Esophagus squamous epithelium (tissue), 5 donors: ENCODE measurements around the gene NFIC. TPM values are rescaled to one million over a fixed set of nuclear protein-coding genes. Genes with fewer than 3 reads are reported as not detected.
A peak's percentile ranks its signal among the peaks of the same experiment; 100 is the strongest.

Experiments
- DNase-seq: peaks from one replicate; lab custom pipeline; 2025; lab: John Stamatoyannopoulos, UW
- H3K27ac ChIP-seq, 4 donors: fragments of 200-600 bp; sonication (generic); one replicate each; pipeline ENCODE4 v1.5.1; 2016 to 2019; ENCODE audit warnings: mild to moderate bottlenecking in 1 of 4
- H3K27me3 ChIP-seq, 4 donors: fragments of 200-600 bp; sonication (generic); 1 replicate in 3 of 4; 2 replicates in 1 of 4; pipeline versions ENCODE4 v1.5.1 to v1.6.0; 2017 to 2021; ENCODE audit warnings: antibody characterized with exemption in 1 of 4
- H3K36me3 ChIP-seq, 3 donors: fragments of 200-600 bp; sonication (generic); one replicate each; pipeline ENCODE4 v1.5.1; 2016 to 2019
- H3K4me1 ChIP-seq, 3 donors: fragments of 200-600 bp; sonication (generic); one replicate each; pipeline ENCODE4 v1.5.1; 2017 to 2019
- H3K4me3 ChIP-seq, 4 donors: fragments of 200-600 bp; sonication (generic); 1 replicate in 3 of 4; 2 replicates in 1 of 4; pipeline ENCODE4 v1.5.1; 2016 to 2019; ENCODE audit warnings: mild to moderate bottlenecking in 2 of 4, moderate library complexity in 1 of 4
- H3K9me3 ChIP-seq, 3 donors: fragments of 200-600 bp; sonication (generic); one replicate each; pipeline ENCODE4 v1.5.1; 2016 to 2019
- CTCF ChIP-seq, 6 experiments: fragments of 450-650 bp in 4 of 6; fragments of 200-600 bp in 2 of 6; sonication (generic) in 2 of 6; IDR thresholded peaks; one replicate each; pipeline ENCODE4 v1.5.1; 2016 to 2019; ENCODE audit warnings: antibody characterized with exemption in 6 of 6, mild to moderate bottlenecking in 4 of 6, moderate library complexity in 4 of 6
- POLR2A ChIP-seq, 4 donors: fragments of 450-650 bp; IDR thresholded peaks; one replicate each; pipeline ENCODE4 v1.6.1; 2017; ENCODE audit warnings: antibody characterized with exemption in 4 of 4, mild to moderate bottlenecking in 4 of 4, moderate library complexity in 3 of 4
- WGBS, 2 donors: methylation state at CpG; one replicate each; pipeline ENCODE4 v1.1.5; 2018; 5-methylcytosine and 5-hydroxymethylcytosine counted together
- intact Hi-C: fragments of 100-400 bp; cut with DNase I; formaldehyde crosslinking; loops from one replicate; pipeline ENCODE4 v1.15.0; 2022
- total RNA-seq, 4 donors: library from RNA; depleted of rRNA; stranded (reverse); fragments of >200 nt; gene quantifications; one replicate each; pipeline ENCODE4 v1.1.0, GENCODE V29; 2016
- donor health status: DM: yes; HTN: yes; CAD: no.

Gene NFIC
- total RNA-seq, 4 donors from 2014 or later = 40.8 to 80.9 (median 61.0) TPM

- peak overlapping the region in 1 of 4 donors; percentile 2 for H3K4me3 ChIP-seq
- no peak for TF ChIP-seq POLR2A (IDR thresholded peaks at IDR 0.05)
- peak in 1 of 6 experiments; percentile 23 for TF ChIP-seq CTCF (IDR thresholded peaks at IDR 0.05)
- WGBS, 2 donors = 33 to 71% methylated on average over 15 to 16 of the region's 18 CpGs
- intact Hi-C loops = no loop called here
- peak overlapping the region; percentile 95 to 99 (median 98) for H3K27ac ChIP-seq
- H3K9me3 ChIP-seq = no peaks in the 10 kb centered on the region
- H3K36me3 ChIP-seq = peaks cover 0 to 7% (median 0%) of the 10 kb centered on the region in 3 donors
- no peak for DNase-seq
- no peaks in the 10 kb centered on the region for H3K27me3 ChIP-seq
- H3K4me1 ChIP-seq = peaks cover 74 to 100% (median 89%) of the 10 kb centered on the region in 3 donors
Measured at GRCh38 chr19:3401004-3401768, 34.8 kb downstream of the NFIC start.

- Histone ChIP-seq H3K27me3 (no peaks in the 10 kb centered on the region), H3K36me3 (peaks cover 0 to 14% (median 0%) of the 10 kb centered on the region in 3 donors), H3K9me3 (no peaks in the 10 kb centered on the region), H3K27ac (peak overlapping the region; percentile 95 to 99 (median 98)), H3K4me1 (peaks cover 66 to 100% (median 78%) of the 10 kb centered on the region in 3 donors), H3K4me3 (peak overlapping the region in 3 of 4 donors; percentile 47 to 66 (median 52))
- WGBS, 2 donors = 70 to 95% methylated on average over 4 to 10 of the region's 10 CpGs
- intact Hi-C loops = no loop called here
- no peak for DNase-seq
- no peak for TF ChIP-seq POLR2A (IDR thresholded peaks at IDR 0.05)
- TF ChIP-seq CTCF (IDR thresholded peaks at IDR 0.05) = no peak
Measured at GRCh38 chr19:3402631-3403443, 36.5 kb downstream of the NFIC start.

GRCh38 chr19:3403489-3404323, 37.3 kb downstream of the NFIC start:
- Histone ChIP-seq H3K4me1 (peaks cover 63 to 100% (median 73%) of the 10 kb centered on the region in 3 donors), H3K36me3 (peaks cover 0 to 22% (median 0%) of the 10 kb centered on the region in 3 donors), H3K27ac (peak overlapping the region; percentile 95 to 99 (median 98)), H3K9me3 (no peaks in the 10 kb centered on the region), H3K4me3 (peak overlapping the region; percentile 34 to 66 (median 50)), H3K27me3 (no peaks in the 10 kb centered on the region)
- no peak for TF ChIP-seq CTCF (IDR thresholded peaks at IDR 0.05)
- TF ChIP-seq POLR2A (IDR thresholded peaks at IDR 0.05) = no peak
- intact Hi-C loops = no loop called here
- 50 to 60% methylated on average over 1 to 15 of the region's 49 CpGs for WGBS, 2 donors
- DNase-seq = no peak

- DNase-seq = no peak
- Histone ChIP-seq H3K9me3 (no peaks in the 10 kb centered on the region), H3K27me3 (no peaks in the 10 kb centered on the region), H3K4me1 (peaks cover 64 to 100% (median 69%) of the 10 kb centered on the region in 3 donors), H3K36me3 (peaks cover 0 to 27% (median 0%) of the 10 kb centered on the region in 3 donors), H3K27ac (peak overlapping the region; percentile 95 to 99 (median 98)), H3K4me3 (peak overlapping the region; percentile 34 to 66 (median 50))
- intact Hi-C loops = no loop called here
- TF ChIP-seq CTCF (IDR thresholded peaks at IDR 0.05) = no peak
- peak in 2 of 4 donors; percentile 28 to 44 for TF ChIP-seq POLR2A (IDR thresholded peaks at IDR 0.05)
- 22 to 31% methylated on average over 18 to 21 of the region's 62 CpGs for WGBS, 2 donors
Measured at GRCh38 chr19:3404324-3405260, 38.2 kb downstream of the NFIC start.
